GM12878 (cell line): ENCODE results near the gene CHCHD1. TPM values are rescaled to one million over a fixed set of nuclear protein-coding genes. Genes with fewer than 3 reads are reported as not detected.
A peak's percentile ranks its signal among the peaks of the same experiment; 100 is the strongest.

Experiments used
- ASH2L ChIP-seq: fragments of 300-600, 200-600 bp; sonication (generic); IDR thresholded peaks from 2 replicates; pipeline ENCODE4 v1.6.1; 2017; ENCODE audit warnings: low read depth, mild to moderate bottlenecking, borderline replicate concordance
- BACH1 ChIP-seq: fragments of 450-650 bp; IDR thresholded peaks from 2 replicates; pipeline ENCODE4 v1.6.1; 2017; ENCODE audit warnings: mild to moderate bottlenecking, borderline replicate concordance
- BCL3 ChIP-seq: IDR thresholded peaks from 2 replicates; pipeline ENCODE4 v1.6.1; 2011; ENCODE audit warnings: borderline replicate concordance, low read depth, mild to moderate bottlenecking, moderate library complexity, low read length; ENCODE audit not compliant: insufficient read depth, poor library complexity, severe bottlenecking
- BHLHE40 ChIP-seq, 2 experiments: fragments of 450-650 bp in 1 of 2; IDR thresholded peaks; 2 replicates each; pipeline ENCODE4 v1.6.1; 2011 to 2017; ENCODE audit warnings: low read depth in 2 of 2, borderline replicate concordance in 1 of 2, improper control_type of control experiment in 1 of 2, low read length in 1 of 2, mild to moderate bottlenecking in 1 of 2
- ETV6 ChIP-seq, 2 experiments: fragments of 450-650 bp in 1 of 2; IDR thresholded peaks in 1 of 2; conservative IDR thresholded peaks in 1 of 2; 2 replicates each; pipeline ENCODE4 v1.6.1; 2014; ENCODE audit warnings: antibody characterized with exemption in 1 of 2, borderline replicate concordance in 1 of 2, low read depth in 1 of 2, mild to moderate bottlenecking in 1 of 2, moderate library complexity in 1 of 2
- EZH2 ChIP-seq: IDR thresholded peaks from 2 replicates; pipeline ENCODE4 v1.6.1; 2012; ENCODE audit warnings: low read depth, mild to moderate bottlenecking, control low read depth, inconsistent platforms, low read length, borderline replicate concordance; ENCODE audit not compliant: control insufficient read depth
- HCFC1 ChIP-seq: fragments of 150-350 bp; IDR thresholded peaks from 2 replicates; pipeline ENCODE4 v1.6.1; 2014; ENCODE audit warnings: low read length
- KDM1A ChIP-seq: fragments of 200-600 bp; sonication (generic); IDR thresholded peaks from 2 replicates; pipeline ENCODE4 v1.6.1; 2016; ENCODE audit warnings: borderline replicate concordance
- KLF5 ChIP-seq: fragments of 450-650 bp; IDR thresholded peaks from 2 replicates; pipeline ENCODE4 v1.6.1; 2014; ENCODE audit warnings: mild to moderate bottlenecking; ENCODE audit not compliant: partially characterized antibody
- MYB ChIP-seq: fragments of 150-350 bp; IDR thresholded peaks from 2 replicates; pipeline ENCODE4 v1.6.1; 2014; ENCODE audit warnings: mild to moderate bottlenecking, low read depth, low read length, borderline replicate concordance
- NFXL1 ChIP-seq: fragments of 450-650 bp; IDR thresholded peaks from 2 replicates; pipeline ENCODE4 v1.6.1; 2017; ENCODE audit warnings: antibody characterized with exemption, mild to moderate bottlenecking, borderline replicate concordance
- NR2F1 ChIP-seq: fragments of 450-650 bp; conservative IDR thresholded peaks from 2 replicates; pipeline ENCODE4 v1.6.1; 2017; ENCODE audit warnings: mild to moderate bottlenecking
- NRF1 ChIP-seq: conservative IDR thresholded peaks from 2 replicates; pipeline ENCODE4 v1.6.1; 2011; ENCODE audit warnings: mild to moderate bottlenecking, low read depth, low read length, improper control_type of control experiment
- POLR2AphosphoS5 ChIP-seq: IDR thresholded peaks from 2 replicates; pipeline ENCODE4 v1.6.1; 2011; ENCODE audit warnings: mild to moderate bottlenecking, low read length, inconsistent platforms
- RAD21 ChIP-seq: IDR thresholded peaks from 2 replicates; pipeline ENCODE4 v1.6.1; 2011; ENCODE audit warnings: mild to moderate bottlenecking, low read depth, low read length, moderate library complexity; ENCODE audit not compliant: insufficient read depth
- RFX5 ChIP-seq: IDR thresholded peaks from 2 replicates; pipeline ENCODE4 v1.6.1; 2011; ENCODE audit warnings: low read depth, low read length, improper control_type of control experiment
- SREBF1 ChIP-seq: IDR thresholded peaks from 2 replicates; pipeline ENCODE4 v1.6.1; 2012; ENCODE audit warnings: mild to moderate bottlenecking, low read length
- TARDBP ChIP-seq: IDR thresholded peaks from 2 replicates; pipeline ENCODE4 v1.6.1; 2016; ENCODE audit warnings: borderline replicate concordance
- TCF3 ChIP-seq: IDR thresholded peaks from 2 replicates; pipeline ENCODE4 v1.6.1; 2012; ENCODE audit warnings: low read depth, mild to moderate bottlenecking, low read length, borderline replicate concordance; ENCODE audit not compliant: insufficient read depth
- USF1 ChIP-seq: IDR thresholded peaks from 2 replicates; pipeline ENCODE4 v1.6.1; 2011; ENCODE audit warnings: borderline replicate concordance, low read depth, mild to moderate bottlenecking, moderate library complexity, mixed read lengths, low read length; ENCODE audit not compliant: insufficient read depth; ENCODE audit errors: extremely low read length
- ZNF687 ChIP-seq: fragments of 450-650 bp; IDR thresholded peaks from 2 replicates; pipeline ENCODE4 v1.6.1; 2017; ENCODE audit warnings: mild to moderate bottlenecking, moderate library complexity
- ZZZ3 ChIP-seq: IDR thresholded peaks from 2 replicates; pipeline ENCODE4 v1.6.1; 2011; ENCODE audit warnings: low read depth; ENCODE audit not compliant: control insufficient read depth, insufficient read length
- polyA plus RNA-seq, 11 experiments: library from polyadenylated mRNA; depleted of rRNA in 4 of 11; unstranded in 6 of 11; stranded (reverse) in 5 of 11; fragments of >200 nt; fragmentation: Nextera tagmentation in 4 of 11; fragmentation: Illumina TruSeq in 1 of 11; extraction: Ambion mirVana in 4 of 11; extraction: Trizol in 1 of 11; gene quantifications; 1 replicate in 1 of 11; 2 replicates in 10 of 11; pipeline versions ENCODE4 v1.2.1 to v1.2.3, GENCODE V29; 2011 to 2016; ENCODE audit warnings: inconsistent platforms in 2 of 11, missing spikeins in 2 of 11, low read depth in 1 of 11
- total RNA-seq, 4 experiments: library from RNA; depleted of rRNA in 3 of 4; stranded (reverse); fragments of >200 nt in 3 of 4; fragmentation: Illumina TruSeq in 1 of 4; extraction: Trizol in 1 of 4; gene quantifications; 2 replicates each; pipeline versions ENCODE4 v1.2.1 to v1.2.3, GENCODE V29; 2013 to 2021

Gene CHCHD1
- total and polyA plus RNA-seq, 10 of the 15 experiments (the other 5 are each of a cell fraction or from before 2014, with no cell fraction given) = 35.0 to 132 (median 70.0) TPM

- peak; percentile 66 for TF ChIP-seq USF1
- peak; percentile 52; the same call in 1 of the 2 replicates for TF ChIP-seq POLR2AphosphoS5
- no peak for TF ChIP-seq RAD21
- peak; percentile 93 for TF ChIP-seq HCFC1
- TF ChIP-seq MYB = no peak
- TF ChIP-seq KLF5 = no peak
- TF ChIP-seq RFX5 = peak; percentile 44; the same call in 1 of the 2 replicates
- TF ChIP-seq NRF1 = no peak
- TF ChIP-seq NR2F1 = 0 out of 2 replicates have a peak, but pooled peaks have one; percentile 30
- no peak for TF ChIP-seq ETV6 (conservative IDR thresholded peaks at IDR 0.05 in 1 of 2, IDR thresholded peaks at IDR 0.05 in 1 of 2; ENCODE audit: borderline replicate concordance in 1 of 2, low read depth in 1 of 2)
- peak; percentile 86 for TF ChIP-seq BACH1
- TF ChIP-seq ZZZ3 = no peak
- peak; percentile 44; the same call in 1 of the 2 replicates for TF ChIP-seq TCF3
- no peak for TF ChIP-seq ASH2L
- no peak for TF ChIP-seq NFXL1
- peak; percentile 44; the same call in 1 of the 2 replicates for TF ChIP-seq TARDBP
- no peak for TF ChIP-seq BCL3
- TF ChIP-seq BHLHE40 (IDR thresholded peaks at IDR 0.05; ENCODE audit: borderline replicate concordance in 1 of 2, low read depth in 2 of 2, low read length in 1 of 2) = peak; percentile 44 to 67; a peak in 1 of 4 replicates
- TF ChIP-seq KDM1A = no peak
- no peak for TF ChIP-seq ZNF687
- no peak for TF ChIP-seq EZH2
- peak; percentile 47; the same call in 1 of the 2 replicates for TF ChIP-seq SREBF1
Observed at GRCh38 chr10:73785211-73785720, 3.4 kb downstream of the CHCHD1 start, which contains the start of gene ZSWIM8 (continued).
